Heart left ventricle (tissue), 16 donors: ENCODE data around the gene IFNGR1. TPM values are rescaled to one million over a fixed set of nuclear protein-coding genes. Genes with fewer than 3 reads are reported as not detected.
"Not testable (repeated sequence)": the region's sequence is repeated elsewhere in the genome, so short reads cannot be mapped to it uniquely, and the experiment has no call there.

Experiments used
- ATAC-seq, 4 donors: fragments of 200-7000 bp; cut with Tn5 transposase; one replicate each; pipeline ENCODE4 v1.9.1; 2020 to 2022; ENCODE audit warnings: moderate library complexity in 4 of 4, mild to moderate bottlenecking in 3 of 4, moderate number of reproducible peaks in 1 of 4
- DNase-seq, 5 donors: peaks; one replicate each; pipeline ENCODE4 v3.0.0-alpha.2; 2020
- H3K27ac ChIP-seq, 12 donors: fragments of 200-600 bp; sonication (generic) in 4 of 12; one replicate each; pipeline versions ENCODE4 v1.5.0 to v1.8.0; 2016 to 2022; ENCODE audit warnings: mild to moderate bottlenecking in 2 of 12
- H3K27me3 ChIP-seq, 9 donors: fragments of 200-600 bp; sonication (generic) in 2 of 9; one replicate each; pipeline versions ENCODE4 v1.5.1 to v1.8.0; 2016 to 2022; ENCODE audit warnings: mild to moderate bottlenecking in 3 of 9
- H3K36me3 ChIP-seq, 9 donors: fragments of 200-600 bp; sonication (generic) in 2 of 9; one replicate each; pipeline versions ENCODE4 v1.5.0 to v1.8.0; 2018 to 2022; ENCODE audit warnings: mild to moderate bottlenecking in 2 of 9
- H3K4me1 ChIP-seq, 12 donors: fragments of 200-600 bp; sonication (generic) in 4 of 12; one replicate each; pipeline versions ENCODE4 v1.5.0 to v1.8.0; 2016 to 2022; ENCODE audit warnings: mild to moderate bottlenecking in 3 of 12
- H3K4me3 ChIP-seq, 12 donors: fragments of 200-600 bp; sonication (generic) in 4 of 12; one replicate each; pipeline versions ENCODE4 v1.5.0 to v1.8.0; 2017 to 2022; ENCODE audit warnings: mild to moderate bottlenecking in 9 of 12, moderate library complexity in 4 of 12
- H3K9me3 ChIP-seq, 12 donors: fragments of 200-600 bp; sonication (generic) in 4 of 12; one replicate each; pipeline versions ENCODE4 v1.5.0 to v1.8.0; 2016 to 2022; ENCODE audit warnings: mild to moderate bottlenecking in 1 of 12
- CTCF ChIP-seq, 12 donors: fragments of 200-600 bp; sonication (generic) in 4 of 12; IDR thresholded peaks; one replicate each; pipeline versions ENCODE4 v1.5.0 to v1.8.0; 2018 to 2022; ENCODE audit warnings: antibody characterized with exemption in 12 of 12, mild to moderate bottlenecking in 5 of 12
- POLR2A ChIP-seq, 2 donors: fragments of 450-650 bp; IDR thresholded peaks; one replicate each; pipeline ENCODE4 v1.6.1; 2017; ENCODE audit warnings: antibody characterized with exemption in 2 of 2, mild to moderate bottlenecking in 2 of 2, moderate library complexity in 2 of 2
- WGBS, 4 donors: extraction: QIAGEN DNeasy Blood & Tissue Kit in 2 of 4; methylation state at CpG; one replicate each; pipeline versions ENCODE4 v1.1.5 to v1.1.7; 2013 to 2018; 5-methylcytosine and 5-hydroxymethylcytosine counted together
- intact Hi-C, 10 donors: fragments of 100-400 bp; cut with DNase I; formaldehyde crosslinking; loops; one replicate each; pipeline versions ENCODE4 v1.11.1 to v1.14.2; 2022
- polyA plus RNA-seq, 2 donors: library from polyadenylated mRNA; stranded (reverse); fragments of 200-250 nt; gene quantifications; one replicate each; pipeline ENCODE4 v1.2.3, GENCODE V29; 2013
- total RNA-seq, 9 donors: library from RNA; depleted of rRNA in 2 of 9; stranded (reverse); fragments of >200 nt in 2 of 9; fragmentation: NEBNext Ultra II Directional in 3 of 9; extraction: Animal tissue kit (Norgen Biotek cat#: 25700) in 3 of 9; gene quantifications; one replicate each; pipeline versions ENCODE4 v1.1.0 to v1.2.4, GENCODE V29; 2016 to 2023
- donor health status: ischemic (EF 13 %, LVEDD 7.1; RV severe dilation, severe dysfunction).
- donor health status: healthy with polysubstance abuse.
- donor health status: DM: no; HTN: yes; CAD: no.
- donor health status: DM: no; HTN: no; CAD: no.
- donor health status: ischemic (EF 25% LVEDD 6.9; RV normal size, moderate dysfunction).
- donor health status: ischemic (EF 25% LVEDD 5.7; RV mildly dilated, moderate dysfunction).
- donor health status: healthy.
- donor health status: DM: yes; HTN: yes; CAD: no.
- donor health status: ischemic (EF 35%, LVEDD 5.7; RV mildly dilated, moderate dysfunction).
- donor health status: nonischemic (EF 11% LVEDD 7.7; RV severe dilation, severe dysfunction).
- donor health status: DM: yes; HTN: yes; CAD: no.
- donor health status: PGD.
- donor health status: ischemic (EF 29% LVEDD 5.4; RV normal size, mild dysfunction).
- donor health status: nonischemic (EF 23%, LVEDD 6.1; RV moderate dilation, normal function).

Gene IFNGR1
- total and polyA plus RNA-seq, 11 donors, result 68.6 to 152 (median 79.2) TPM

- H3K36me3 ChIP-seq, result peaks cover 0 to 48% (median 5%) of the 10 kb centered on the region in 9 donors
- peak overlapping the region in 11 of 12 donors; percentile 10 to 100 (median 53) for H3K27ac ChIP-seq
- H3K4me3 ChIP-seq, result peak overlapping the region in 1 of 12 donors; percentile 0
- DNase-seq (peak in 1 of 5 donors; percentile 39), ATAC-seq (peak; percentile 52 to 85 (median 76))
- H3K9me3 ChIP-seq, result peaks cover 0 to 15% (median 0%) of the 10 kb centered on the region in 12 donors
- peaks cover 8 to 100% (median 82%) of the 10 kb centered on the region in 12 donors for H3K4me1 ChIP-seq
- H3K27me3 ChIP-seq, result no peaks in the 10 kb centered on the region
- no peak for TF ChIP-seq POLR2A (IDR thresholded peaks at IDR 0.05)
- no peak for TF ChIP-seq CTCF (IDR thresholded peaks at IDR 0.05)
- intact Hi-C loops, result loop anchor here in 2 of 10 donors (10.0 kb wide), 1 partner anchor 104 kb away; no protein-coding TSS in a partner anchor
These were observed 8.3 kb downstream of the IFNGR1 start for GRCh38 chr6:137210903-137211302.

GRCh38 chr6:137208279-137208678, 10.9 kb downstream of the IFNGR1 start:
- no peak for ATAC-seq
- peaks cover 0 to 65% (median 32%) of the 10 kb centered on the region in 9 donors for H3K36me3 ChIP-seq
- H3K4me3 ChIP-seq, result no peak overlapping the region
- H3K27ac ChIP-seq, result peak overlapping the region in 1 of 12 donors; percentile 28
- 92 to 97% (median 97%) methylated on average over 7 of the region's 7 CpGs for WGBS, 4 donors
- DNase-seq, result no peak
- H3K27me3 ChIP-seq, result no peaks in the 10 kb centered on the region
- H3K4me1 ChIP-seq, result peaks cover 8 to 80% (median 61%) of the 10 kb centered on the region in 12 donors
- H3K9me3 ChIP-seq, result peaks cover 0 to 15% (median 0%) of the 10 kb centered on the region in 12 donors
- TF ChIP-seq CTCF (IDR thresholded peaks at IDR 0.05) (no peak), POLR2A (IDR thresholded peaks at IDR 0.05) (no peak)
- intact Hi-C loops, result loop anchor here in 5 of 10 donors (5.0 to 10.0 kb wide), 2 partner anchors 111 to 113 kb away; no protein-coding TSS in a partner anchor

- WGBS, 4 donors, result 66 to 77% (median 69%) methylated on average over 3 of the region's 3 CpGs
- H3K4me3 ChIP-seq, ATAC-seq, H3K27me3 ChIP-seq, DNase-seq: not testable (repeated sequence)
- H3K36me3 ChIP-seq, result peaks cover 0 to 68% (median 40%) of the 10 kb centered on the region in 9 donors
- peak overlapping the region in 2 of 12 donors; percentile 3 to 28 for H3K27ac ChIP-seq
- H3K4me1 ChIP-seq, result peaks cover 5 to 76% (median 53%) of the 10 kb centered on the region in 12 donors
- peaks cover 0 to 15% (median 0%) of the 10 kb centered on the region in 12 donors for H3K9me3 ChIP-seq
- intact Hi-C loops, result loop anchor here in 5 of 10 donors (5.0 to 10.0 kb wide), 2 partner anchors 110 to 113 kb away; no protein-coding TSS in a partner anchor
These were observed 11.7 kb downstream of the IFNGR1 start for GRCh38 chr6:137207457-137207856.

GRCh38 chr6:137206577-137206976, 12.6 kb downstream of the IFNGR1 start:
- no peak for DNase-seq
- peak overlapping the region in 3 of 12 donors; percentile 9 to 15 (median 12) for H3K27ac ChIP-seq
- no peak overlapping the region for H3K4me3 ChIP-seq
- peaks cover 0 to 75% (median 47%) of the 10 kb centered on the region in 9 donors for H3K36me3 ChIP-seq
- H3K9me3 ChIP-seq, result peaks cover 0 to 15% (median 0%) of the 10 kb centered on the region in 12 donors
- intact Hi-C loops, result loop anchor here in 5 of 10 donors (5.0 to 10.0 kb wide), 2 partner anchors 109 to 112 kb away; no protein-coding TSS in a partner anchor
- TF ChIP-seq POLR2A (IDR thresholded peaks at IDR 0.05), result no peak
- no peak for TF ChIP-seq CTCF (IDR thresholded peaks at IDR 0.05)
- no peak for ATAC-seq
- H3K4me1 ChIP-seq, result peaks cover 0 to 71% (median 44%) of the 10 kb centered on the region in 12 donors
- WGBS, 4 donors, result 0 to 20% (median 2%) methylated on average over 1 of the region's 1 CpG
- no peaks in the 10 kb centered on the region for H3K27me3 ChIP-seq
